Endodermal cell (in vitro differentiated cells): ENCODE results near the gene ANGEL1. TPM values are rescaled to one million over a fixed set of nuclear protein-coding genes. Genes with fewer than 3 reads are reported as not detected.

Experiments used
- DNase-seq: peaks from one replicate; pipeline ENCODE4 v3.0.0-alpha.2; 2017
- H3K27ac ChIP-seq: 2 replicates; pipeline ENCODE4 v1.5.1; 2013; ENCODE audit warnings: mild to moderate bottlenecking, low read depth, low read length, moderate library complexity
- H3K27me3 ChIP-seq: 2 replicates; pipeline ENCODE4 v1.6.1; 2013; ENCODE audit warnings: mild to moderate bottlenecking, low read length, moderate library complexity; ENCODE audit not compliant: insufficient read depth, control insufficient read depth, poor library complexity, severe bottlenecking
- H3K36me3 ChIP-seq: 2 replicates; pipeline ENCODE4 v1.7.0; 2013; ENCODE audit warnings: mild to moderate bottlenecking, low read length, moderate library complexity; ENCODE audit not compliant: control insufficient read depth, insufficient read depth
- H3K4me1 ChIP-seq: one replicate; pipeline ENCODE4 v1.7.0; 2013; ENCODE audit warnings: low read length; ENCODE audit not compliant: control insufficient read depth, insufficient read depth
- H3K4me3 ChIP-seq: 2 replicates; pipeline ENCODE4 v1.5.1; 2013; ENCODE audit warnings: mild to moderate bottlenecking, low read length, moderate library complexity
- H3K9ac ChIP-seq: 2 replicates; pipeline ENCODE4 v1.6.1; 2013; ENCODE audit warnings: mild to moderate bottlenecking, low read length, moderate library complexity; ENCODE audit not compliant: poor library complexity, severe bottlenecking; ENCODE audit errors: extremely low read depth
- H3K9me3 ChIP-seq: 2 replicates; pipeline ENCODE4 v1.6.1; 2013; ENCODE audit warnings: mild to moderate bottlenecking, low read length, moderate library complexity; ENCODE audit not compliant: control insufficient read depth
- H3K27ac Mint-ChIP-seq: 2 replicates; pipeline ENCODE4 v1.8.0; 2020; ENCODE audit warnings: mixed read lengths
- H3K27me3 Mint-ChIP-seq: 2 replicates; pipeline ENCODE4 v1.8.0; 2021; ENCODE audit warnings: mild to moderate bottlenecking, mixed read lengths; ENCODE audit not compliant: insufficient read depth
- H3K36me3 Mint-ChIP-seq: 2 replicates; pipeline ENCODE4 v1.8.0; 2020; ENCODE audit warnings: low read depth, mixed read lengths
- H3K4me1 Mint-ChIP-seq: 2 replicates; pipeline ENCODE4 v1.8.0; 2020; ENCODE audit warnings: mixed read lengths
- H3K4me3 Mint-ChIP-seq: 2 replicates; pipeline ENCODE4 v1.8.0; 2020; ENCODE audit warnings: mild to moderate bottlenecking, moderate library complexity, mixed read lengths
- H3K9me3 Mint-ChIP-seq: 2 replicates; pipeline ENCODE4 v1.8.0; 2020; ENCODE audit warnings: mild to moderate bottlenecking, mixed read lengths
- WGBS, 2 experiments: methylation state at CpG; one replicate each; pipeline versions ENCODE4 v1.1.5 to v1.1.7; 2013; ENCODE audit warnings: missing lambda C conversion rate in 2 of 2, mixed read lengths in 1 of 2; ENCODE audit not compliant: insufficient coverage in 1 of 2, insufficient read length in 1 of 2; 5-methylcytosine and 5-hydroxymethylcytosine counted together
- total RNA-seq, 2 donors: library from RNA; stranded (reverse); fragmentation: NEBNext Ultra II Directional in 1 of 2; extraction: Animal tissue kit (Norgen Biotek cat#: 25700) in 1 of 2; gene quantifications; 2 replicates in 1 of 2; 3 replicates in 1 of 2; pipeline ENCODE4 v1.2.1, GENCODE V29; 2021
- TF ChIP-seq, protein P1 (sequence below): fragments of 200-600 bp; sonication (generic); conservative IDR thresholded peaks from 2 replicates; pipeline ENCODE4 v1.5.0; 2021; ENCODE audit warnings: antibody characterized with exemption, mild to moderate bottlenecking

ANGEL1 gene
- total RNA-seq, 2 donors from 2014 or later, result 21.5 to 32.5 TPM

DNA sequence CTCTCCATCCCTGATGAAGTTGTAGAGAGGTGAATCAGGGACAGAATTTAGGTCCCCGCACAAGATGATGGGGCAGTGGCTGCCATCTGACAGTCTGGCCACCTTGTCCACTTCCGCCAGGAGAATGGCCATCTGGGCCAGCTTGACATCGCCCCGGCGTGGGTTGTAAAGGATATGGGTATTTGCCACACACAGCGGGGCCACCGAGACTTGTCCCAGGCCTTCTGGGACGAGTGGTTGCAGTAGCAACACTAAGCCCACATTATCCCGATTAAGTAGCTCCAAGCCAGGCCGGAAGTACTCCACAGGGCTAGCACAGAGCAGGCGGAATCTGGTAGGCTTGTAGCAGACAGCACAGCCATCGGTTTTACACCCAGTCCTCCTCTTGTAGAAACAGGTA is 6.2 kb downstream of the ANGEL1 start:
- H3K36me3 ChIP-seq, result peaks cover 71% of the 10 kb centered on the region
- no peak overlapping the region for H3K27ac Mint-ChIP-seq
- H3K4me3 ChIP-seq, result no peak overlapping the region
- H3K4me1 ChIP-seq, result no peaks in the 10 kb centered on the region
- no peak overlapping the region for H3K27ac ChIP-seq
- no peaks in the 10 kb centered on the region for H3K27me3 ChIP-seq
- no peaks in the 10 kb centered on the region for H3K9me3 ChIP-seq
- TF ChIP-seq, protein P1, sequence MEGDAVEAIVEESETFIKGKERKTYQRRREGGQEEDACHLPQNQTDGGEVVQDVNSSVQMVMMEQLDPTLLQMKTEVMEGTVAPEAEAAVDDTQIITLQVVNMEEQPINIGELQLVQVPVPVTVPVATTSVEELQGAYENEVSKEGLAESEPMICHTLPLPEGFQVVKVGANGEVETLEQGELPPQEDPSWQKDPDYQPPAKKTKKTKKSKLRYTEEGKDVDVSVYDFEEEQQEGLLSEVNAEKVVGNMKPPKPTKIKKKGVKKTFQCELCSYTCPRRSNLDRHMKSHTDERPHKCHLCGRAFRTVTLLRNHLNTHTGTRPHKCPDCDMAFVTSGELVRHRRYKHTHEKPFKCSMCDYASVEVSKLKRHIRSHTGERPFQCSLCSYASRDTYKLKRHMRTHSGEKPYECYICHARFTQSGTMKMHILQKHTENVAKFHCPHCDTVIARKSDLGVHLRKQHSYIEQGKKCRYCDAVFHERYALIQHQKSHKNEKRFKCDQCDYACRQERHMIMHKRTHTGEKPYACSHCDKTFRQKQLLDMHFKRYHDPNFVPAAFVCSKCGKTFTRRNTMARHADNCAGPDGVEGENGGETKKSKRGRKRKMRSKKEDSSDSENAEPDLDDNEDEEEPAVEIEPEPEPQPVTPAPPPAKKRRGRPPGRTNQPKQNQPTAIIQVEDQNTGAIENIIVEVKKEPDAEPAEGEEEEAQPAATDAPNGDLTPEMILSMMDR, result no peak
- peaks cover 69% of the 10 kb centered on the region for H3K36me3 Mint-ChIP-seq
- no peaks in the 10 kb centered on the region for H3K9me3 Mint-ChIP-seq
- WGBS, 2 experiments, result 92 to 94% methylated on average over 11 to 12 of the region's 12 CpGs
- H3K9ac ChIP-seq, result no peak overlapping the region
- no peaks in the 10 kb centered on the region for H3K27me3 Mint-ChIP-seq
- no peak for DNase-seq
- no peak overlapping the region for H3K4me3 Mint-ChIP-seq
- H3K4me1 Mint-ChIP-seq, result peaks cover 10% of the 10 kb centered on the region

DNA sequence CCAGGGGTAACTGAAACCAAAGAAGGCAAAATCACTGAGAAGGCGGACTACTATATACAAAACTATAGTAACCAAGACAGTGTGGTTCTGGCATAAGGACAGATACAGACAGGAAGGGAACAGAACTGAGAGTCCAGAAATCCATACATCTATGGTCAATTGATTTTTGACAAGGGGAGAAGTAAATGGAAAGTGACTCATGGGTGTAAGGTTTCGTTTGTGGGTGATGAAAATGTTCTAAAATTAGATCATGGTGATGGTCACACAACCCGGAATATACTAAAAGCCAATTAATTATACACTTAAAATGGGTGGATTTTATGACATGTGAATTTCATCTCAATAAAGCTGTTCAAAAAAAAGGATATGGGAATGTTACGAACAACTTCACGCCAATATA is 18.7 kb downstream of the ANGEL1 start:
- peaks cover 6% of the 10 kb centered on the region for H3K9me3 Mint-ChIP-seq
- Histone ChIP-seq H3K27ac (no peak overlapping the region), H3K9ac (no peak overlapping the region), H3K4me1 (no peaks in the 10 kb centered on the region), H3K4me3 (no peak overlapping the region), H3K36me3 (peaks cover 56% of the 10 kb centered on the region), H3K9me3 (peaks cover 5% of the 10 kb centered on the region), H3K27me3 (no peaks in the 10 kb centered on the region)
- H3K27me3 Mint-ChIP-seq, result no peaks in the 10 kb centered on the region
- H3K4me1 Mint-ChIP-seq, result no peaks in the 10 kb centered on the region
- WGBS, 2 experiments, result 98% methylated on average over 5 of the region's 5 CpGs; no CpG with 5 or more reads in 1 of the 2 experiments
- TF ChIP-seq, protein P1, result no peak
- DNase-seq, result no peak
- H3K4me3 Mint-ChIP-seq, result no peak overlapping the region
- peaks cover 73% of the 10 kb centered on the region for H3K36me3 Mint-ChIP-seq
- no peak overlapping the region for H3K27ac Mint-ChIP-seq

DNA sequence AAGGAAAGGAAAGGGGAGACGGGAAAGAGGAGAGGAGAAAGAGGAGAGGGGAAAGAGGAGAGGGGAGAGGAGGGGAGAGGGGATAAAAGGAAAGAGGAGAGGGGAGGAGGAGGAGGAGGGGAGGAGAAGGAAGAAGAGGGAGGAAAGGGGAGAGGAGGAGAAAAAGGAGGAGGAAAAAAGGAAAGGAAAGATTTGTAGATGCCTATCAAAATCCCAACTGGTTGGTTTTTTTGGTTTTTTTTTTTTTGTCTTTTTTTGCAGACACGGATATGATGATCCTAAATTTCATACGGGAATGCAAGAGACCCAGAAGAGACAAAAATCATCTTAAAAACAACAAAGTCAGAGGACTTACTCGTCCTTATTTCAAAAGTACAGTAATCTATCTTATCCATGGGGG is 19.4 kb downstream of the ANGEL1 start:
- peaks cover 55% of the 10 kb centered on the region for H3K36me3 ChIP-seq
- no peak overlapping the region for H3K27ac ChIP-seq
- Mint-ChIP-seq H3K4me3 (no peak overlapping the region), H3K4me1 (no peaks in the 10 kb centered on the region), H3K27me3 (no peaks in the 10 kb centered on the region), H3K9me3 (peaks cover 6% of the 10 kb centered on the region), H3K27ac (no peak overlapping the region), H3K36me3 (peaks cover 73% of the 10 kb centered on the region)
- no peak overlapping the region for H3K9ac ChIP-seq
- TF ChIP-seq, protein P1, result no peak
- H3K27me3 ChIP-seq, result no peaks in the 10 kb centered on the region
- peaks cover 5% of the 10 kb centered on the region for H3K9me3 ChIP-seq
- no peaks in the 10 kb centered on the region for H3K4me1 ChIP-seq
- DNase-seq, result no peak
- no peak overlapping the region for H3K4me3 ChIP-seq
- WGBS, 2 experiments, result 90 to 100% methylated on average over 1 to 4 of the region's 4 CpGs
